SK-N-SH treated with all-trans-retinoic acid at 6 μM for 48 hours (cell line): ENCODE results near the gene UHRF2.

Experiments used
- ATAC-seq: fragments of 200-7000 bp; cut with Tn5 transposase; 3 replicates; pipeline ENCODE4 v1.9.1; 2020; ENCODE audit warnings: mild to moderate bottlenecking, moderate library complexity
- ARNTL ChIP-seq: fragments of 450-650 bp; formaldehyde crosslinking; IDR thresholded peaks from 2 replicates; pipeline ENCODE4 v1.5.0; 2020; ENCODE audit warnings: low read depth, mild to moderate bottlenecking, moderate library complexity, borderline replicate concordance
- BACH2 ChIP-seq: fragments of 250-450 bp; sonication (Bioruptor Pico); IDR thresholded peaks from 2 replicates; pipeline ENCODE4 v1.9.0; 2021; ENCODE audit warnings: mild to moderate bottlenecking, borderline replicate concordance
- CSDC2 ChIP-seq: fragments of 250-450 bp; sonication (Bioruptor Pico); IDR thresholded peaks from 2 replicates; pipeline ENCODE4 v1.5.0; 2020; ENCODE audit warnings: mild to moderate bottlenecking, moderate library complexity
- ESRRG ChIP-seq: fragments of 250-450 bp; sonication (Bioruptor Pico); IDR thresholded peaks from 2 replicates; pipeline ENCODE4 v1.6.1; 2021; ENCODE audit warnings: mild to moderate bottlenecking
- GLIS3 ChIP-seq: fragments of 250-450 bp; sonication (Bioruptor Pico); IDR thresholded peaks from 2 replicates; pipeline ENCODE4 v1.5.0; 2020; ENCODE audit warnings: mild to moderate bottlenecking, moderate library complexity
- ISL1 ChIP-seq: fragments of 250-450 bp; sonication (Bioruptor Pico); IDR thresholded peaks from 2 replicates; pipeline ENCODE4 v2.1.2; 2022; ENCODE audit warnings: mild to moderate bottlenecking, moderate library complexity
- OSR1 ChIP-seq: fragments of 250-450 bp; sonication (Bioruptor Pico); IDR thresholded peaks from 2 replicates; pipeline ENCODE4 v1.8.0; 2022; ENCODE audit warnings: moderate library complexity, mild to moderate bottlenecking, inconsistent platforms
- PPARA ChIP-seq: fragments of 250-450 bp; sonication (Bioruptor Pico); IDR thresholded peaks from 2 replicates; pipeline ENCODE4 v1.5.0; 2020; ENCODE audit warnings: mild to moderate bottlenecking, borderline replicate concordance
- RARB ChIP-seq: fragments of 250-450 bp; sonication (Bioruptor Pico); IDR thresholded peaks from 2 replicates; pipeline ENCODE4 v1.8.0; 2021; ENCODE audit warnings: mild to moderate bottlenecking, moderate library complexity
- SNAI2 ChIP-seq: fragments of 250-450 bp; sonication (Bioruptor Pico); IDR thresholded peaks from 2 replicates; pipeline ENCODE4 v1.5.0; 2020; ENCODE audit warnings: mild to moderate bottlenecking, moderate library complexity
- TCF4 ChIP-seq: fragments of 250-450 bp; sonication (Bioruptor Pico); IDR thresholded peaks from 2 replicates; pipeline ENCODE4 v1.8.0; 2021; ENCODE audit warnings: mild to moderate bottlenecking, moderate library complexity, borderline replicate concordance
- TOX ChIP-seq: fragments of 250-450 bp; sonication (Bioruptor Pico); IDR thresholded peaks from 2 replicates; pipeline ENCODE4 v1.8.0; 2021; ENCODE audit warnings: mild to moderate bottlenecking, moderate library complexity, borderline replicate concordance
- ZC3H10 ChIP-seq: fragments of 250-450 bp; sonication (Bioruptor Pico); IDR thresholded peaks from 2 replicates; pipeline ENCODE4 v1.5.1; 2021; ENCODE audit warnings: mild to moderate bottlenecking, moderate library complexity
- ZFP3 ChIP-seq: fragments of 250-450 bp; sonication (Bioruptor Pico); IDR thresholded peaks from 2 replicates; pipeline ENCODE4 v1.5.0; 2020; ENCODE audit warnings: mild to moderate bottlenecking, moderate library complexity
- ZFP30 ChIP-seq: fragments of 450-650 bp; formaldehyde crosslinking; IDR thresholded peaks from 2 replicates; pipeline ENCODE4 v1.5.0; 2022; ENCODE audit warnings: mild to moderate bottlenecking, moderate library complexity
- ZNF70 ChIP-seq: fragments of 450-650 bp; formaldehyde crosslinking; IDR thresholded peaks from 2 replicates; pipeline ENCODE4 v1.5.0; 2020; ENCODE audit warnings: mild to moderate bottlenecking, moderate library complexity
- ZNF8 ChIP-seq: fragments of 450-650 bp; formaldehyde crosslinking; IDR thresholded peaks from 2 replicates; pipeline ENCODE4 v1.5.0; 2020; ENCODE audit warnings: mild to moderate bottlenecking, moderate library complexity
- TF ChIP-seq, protein P1 (sequence below): fragments of 250-450 bp; sonication (Bioruptor Pico); IDR thresholded peaks from 2 replicates; pipeline ENCODE4 v1.5.1; 2021; ENCODE audit warnings: mild to moderate bottlenecking, moderate library complexity
- TF ChIP-seq, protein P2 (sequence below): fragments of 250-450 bp; sonication (Bioruptor Pico); IDR thresholded peaks from 2 replicates; pipeline ENCODE4 v1.5.0; 2020; ENCODE audit warnings: mild to moderate bottlenecking, moderate library complexity
- TF ChIP-seq, protein P3 (sequence below): fragments of 250-450 bp; sonication (Bioruptor Pico); IDR thresholded peaks from 2 replicates; pipeline ENCODE4 v1.8.0; 2020; ENCODE audit warnings: mild to moderate bottlenecking, moderate library complexity, borderline replicate concordance
- TF ChIP-seq, protein P4 (sequence below): fragments of 250-450 bp; sonication (Bioruptor Pico); IDR thresholded peaks from 2 replicates; pipeline ENCODE4 v1.8.0; 2021; ENCODE audit warnings: low read depth, mild to moderate bottlenecking, moderate library complexity, borderline replicate concordance
- TF ChIP-seq, protein P5 (sequence below): fragments of 250-450 bp; sonication (Bioruptor Pico); IDR thresholded peaks from 2 replicates; pipeline ENCODE4 v1.5.1; 2020; ENCODE audit warnings: low read depth, mild to moderate bottlenecking, moderate library complexity

UHRF2 gene

DNA sequence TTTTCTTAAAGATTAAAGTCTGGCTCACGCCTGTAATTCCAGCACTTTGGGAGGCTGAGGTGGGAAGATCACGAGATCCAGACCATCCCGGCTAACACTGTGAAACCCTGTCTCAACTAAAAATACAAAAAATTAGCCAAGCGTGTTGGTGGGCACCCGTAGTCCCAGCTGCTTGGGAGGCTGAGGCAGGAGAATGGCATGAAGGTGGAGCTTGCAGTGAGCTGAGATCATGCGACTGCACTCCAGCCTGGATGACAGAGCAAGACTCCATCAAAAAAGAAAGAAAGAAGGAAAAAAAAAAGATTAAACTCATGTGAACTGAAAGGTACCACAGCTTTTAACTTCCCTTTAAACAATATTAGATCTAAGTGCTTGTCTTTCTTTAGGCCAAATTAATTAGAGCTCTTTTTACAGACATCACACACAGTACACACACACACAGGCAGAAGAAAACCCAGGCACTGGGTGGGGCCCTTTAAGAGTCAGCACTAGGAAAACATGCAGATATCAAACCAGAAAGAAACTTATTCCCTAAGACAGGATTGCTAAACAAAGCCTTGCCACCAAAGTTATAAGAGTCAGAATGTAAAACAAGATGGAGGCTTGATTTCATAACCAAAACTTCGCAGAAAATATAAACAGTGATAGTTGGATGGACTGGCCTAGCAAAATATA lies 29.3 kb upstream of the UHRF2 start:
- ATAC-seq = peak; percentile 61; the same call in 2 of the 3 replicates
- TF ChIP-seq ESRRG (CRISPR knock-in tag) = no peak
- no peak for TF ChIP-seq ARNTL (CRISPR knock-in tag)
- no peak for TF ChIP-seq ZNF8 (CRISPR knock-in tag)
- TF ChIP-seq GLIS3 = no peak
- no peak for TF ChIP-seq OSR1 (CRISPR knock-in tag)
- TF ChIP-seq, protein P1, sequence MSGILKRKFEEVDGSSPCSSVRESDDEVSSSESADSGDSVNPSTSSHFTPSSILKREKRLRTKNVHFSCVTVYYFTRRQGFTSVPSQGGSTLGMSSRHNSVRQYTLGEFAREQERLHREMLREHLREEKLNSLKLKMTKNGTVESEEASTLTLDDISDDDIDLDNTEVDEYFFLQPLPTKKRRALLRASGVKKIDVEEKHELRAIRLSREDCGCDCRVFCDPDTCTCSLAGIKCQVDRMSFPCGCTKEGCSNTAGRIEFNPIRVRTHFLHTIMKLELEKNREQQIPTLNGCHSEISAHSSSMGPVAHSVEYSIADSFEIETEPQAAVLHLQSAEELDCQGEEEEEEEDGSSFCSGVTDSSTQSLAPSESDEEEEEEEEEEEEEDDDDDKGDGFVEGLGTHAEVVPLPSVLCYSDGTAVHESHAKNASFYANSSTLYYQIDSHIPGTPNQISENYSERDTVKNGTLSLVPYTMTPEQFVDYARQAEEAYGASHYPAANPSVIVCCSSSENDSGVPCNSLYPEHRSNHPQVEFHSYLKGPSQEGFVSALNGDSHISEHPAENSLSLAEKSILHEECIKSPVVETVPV (CRISPR knock-in tag) = no peak
- TF ChIP-seq SNAI2 = no peak
- TF ChIP-seq, protein P2, sequence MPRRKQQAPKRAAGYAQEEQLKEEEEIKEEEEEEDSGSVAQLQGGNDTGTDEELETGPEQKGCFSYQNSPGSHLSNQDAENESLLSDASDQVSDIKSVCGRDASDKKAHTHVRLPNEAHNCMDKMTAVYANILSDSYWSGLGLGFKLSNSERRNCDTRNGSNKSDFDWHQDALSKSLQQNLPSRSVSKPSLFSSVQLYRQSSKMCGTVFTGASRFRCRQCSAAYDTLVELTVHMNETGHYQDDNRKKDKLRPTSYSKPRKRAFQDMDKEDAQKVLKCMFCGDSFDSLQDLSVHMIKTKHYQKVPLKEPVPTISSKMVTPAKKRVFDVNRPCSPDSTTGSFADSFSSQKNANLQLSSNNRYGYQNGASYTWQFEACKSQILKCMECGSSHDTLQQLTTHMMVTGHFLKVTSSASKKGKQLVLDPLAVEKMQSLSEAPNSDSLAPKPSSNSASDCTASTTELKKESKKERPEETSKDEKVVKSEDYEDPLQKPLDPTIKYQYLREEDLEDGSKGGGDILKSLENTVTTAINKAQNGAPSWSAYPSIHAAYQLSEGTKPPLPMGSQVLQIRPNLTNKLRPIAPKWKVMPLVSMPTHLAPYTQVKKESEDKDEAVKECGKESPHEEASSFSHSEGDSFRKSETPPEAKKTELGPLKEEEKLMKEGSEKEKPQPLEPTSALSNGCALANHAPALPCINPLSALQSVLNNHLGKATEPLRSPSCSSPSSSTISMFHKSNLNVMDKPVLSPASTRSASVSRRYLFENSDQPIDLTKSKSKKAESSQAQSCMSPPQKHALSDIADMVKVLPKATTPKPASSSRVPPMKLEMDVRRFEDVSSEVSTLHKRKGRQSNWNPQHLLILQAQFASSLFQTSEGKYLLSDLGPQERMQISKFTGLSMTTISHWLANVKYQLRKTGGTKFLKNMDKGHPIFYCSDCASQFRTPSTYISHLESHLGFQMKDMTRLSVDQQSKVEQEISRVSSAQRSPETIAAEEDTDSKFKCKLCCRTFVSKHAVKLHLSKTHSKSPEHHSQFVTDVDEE = no peak
- no peak for TF ChIP-seq BACH2 (CRISPR knock-in tag)
- no peak for TF ChIP-seq CSDC2 (CRISPR knock-in tag)

DNA sequence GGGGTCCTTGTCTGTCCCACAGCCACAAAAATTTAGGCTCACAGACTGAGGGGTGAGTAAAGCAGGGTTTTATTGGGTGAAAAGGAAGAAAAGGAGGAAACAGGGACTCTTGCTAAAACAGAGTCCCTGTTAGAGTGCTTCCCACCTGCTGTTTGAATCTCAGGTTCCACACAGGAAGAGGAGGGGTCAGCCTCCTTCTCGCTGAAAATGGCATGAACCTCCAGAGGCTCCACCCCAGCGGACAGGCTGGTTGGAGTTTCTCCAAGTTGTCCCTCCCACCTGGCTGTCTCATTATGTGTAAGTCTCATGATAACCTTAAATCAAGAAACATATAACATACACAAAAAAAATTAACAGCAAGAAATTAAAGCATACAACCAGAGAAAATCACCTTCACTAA lies 28.3 kb upstream of the UHRF2 start:
- TF ChIP-seq TCF4 (CRISPR knock-in tag) = no peak
- TF ChIP-seq GLIS3 = no peak
- no peak for TF ChIP-seq ZNF8 (CRISPR knock-in tag)
- TF ChIP-seq BACH2 (CRISPR knock-in tag) = no peak
- TF ChIP-seq, protein P3, sequence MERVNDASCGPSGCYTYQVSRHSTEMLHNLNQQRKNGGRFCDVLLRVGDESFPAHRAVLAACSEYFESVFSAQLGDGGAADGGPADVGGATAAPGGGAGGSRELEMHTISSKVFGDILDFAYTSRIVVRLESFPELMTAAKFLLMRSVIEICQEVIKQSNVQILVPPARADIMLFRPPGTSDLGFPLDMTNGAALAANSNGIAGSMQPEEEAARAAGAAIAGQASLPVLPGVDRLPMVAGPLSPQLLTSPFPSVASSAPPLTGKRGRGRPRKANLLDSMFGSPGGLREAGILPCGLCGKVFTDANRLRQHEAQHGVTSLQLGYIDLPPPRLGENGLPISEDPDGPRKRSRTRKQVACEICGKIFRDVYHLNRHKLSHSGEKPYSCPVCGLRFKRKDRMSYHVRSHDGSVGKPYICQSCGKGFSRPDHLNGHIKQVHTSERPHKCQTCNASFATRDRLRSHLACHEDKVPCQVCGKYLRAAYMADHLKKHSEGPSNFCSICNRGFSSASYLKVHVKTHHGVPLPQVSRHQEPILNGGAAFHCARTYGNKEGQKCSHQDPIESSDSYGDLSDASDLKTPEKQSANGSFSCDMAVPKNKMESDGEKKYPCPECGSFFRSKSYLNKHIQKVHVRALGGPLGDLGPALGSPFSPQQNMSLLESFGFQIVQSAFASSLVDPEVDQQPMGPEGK = no peak
- TF ChIP-seq, all 23 proteins: peak for 0
- ATAC-seq = no peak

DNA sequence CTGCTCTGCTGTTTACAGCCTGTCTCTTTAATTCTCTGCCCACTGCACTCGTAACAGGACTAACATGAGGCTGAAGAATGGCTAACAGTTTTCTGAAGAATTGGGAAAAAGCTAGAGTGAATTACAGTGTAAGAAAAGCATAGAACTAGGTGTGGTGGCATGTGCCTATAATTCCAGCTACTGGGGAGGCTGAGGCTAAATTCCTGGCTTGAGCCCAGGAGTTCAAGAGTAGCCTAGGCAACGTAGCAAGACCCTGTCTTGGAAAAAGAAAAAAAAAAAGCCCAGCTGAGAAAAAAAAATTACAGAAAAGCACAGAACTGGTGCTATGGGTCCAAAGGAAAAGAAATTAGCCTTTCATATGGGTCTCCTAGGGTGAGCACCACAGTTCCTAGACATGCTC lies 13.9 kb upstream of the UHRF2 start:
- TF ChIP-seq SNAI2 (no peak), ZC3H10 (CRISPR knock-in tag) (no peak)
- TF ChIP-seq, protein P4, sequence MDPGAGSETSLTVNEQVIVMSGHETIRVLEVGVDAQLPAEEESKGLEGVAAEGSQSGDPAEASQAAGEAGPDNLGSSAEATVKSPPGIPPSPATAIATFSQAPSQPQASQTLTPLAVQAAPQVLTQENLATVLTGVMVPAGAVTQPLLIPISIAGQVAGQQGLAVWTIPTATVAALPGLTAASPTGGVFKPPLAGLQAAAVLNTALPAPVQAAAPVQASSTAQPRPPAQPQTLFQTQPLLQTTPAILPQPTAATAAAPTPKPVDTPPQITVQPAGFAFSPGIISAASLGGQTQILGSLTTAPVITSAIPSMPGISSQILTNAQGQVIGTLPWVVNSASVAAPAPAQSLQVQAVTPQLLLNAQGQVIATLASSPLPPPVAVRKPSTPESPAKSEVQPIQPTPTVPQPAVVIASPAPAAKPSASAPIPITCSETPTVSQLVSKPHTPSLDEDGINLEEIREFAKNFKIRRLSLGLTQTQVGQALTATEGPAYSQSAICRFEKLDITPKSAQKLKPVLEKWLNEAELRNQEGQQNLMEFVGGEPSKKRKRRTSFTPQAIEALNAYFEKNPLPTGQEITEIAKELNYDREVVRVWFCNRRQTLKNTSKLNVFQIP (CRISPR knock-in tag) = no peak
- TF ChIP-seq, all 23 proteins: peak for 0
- no peak for ATAC-seq

DNA sequence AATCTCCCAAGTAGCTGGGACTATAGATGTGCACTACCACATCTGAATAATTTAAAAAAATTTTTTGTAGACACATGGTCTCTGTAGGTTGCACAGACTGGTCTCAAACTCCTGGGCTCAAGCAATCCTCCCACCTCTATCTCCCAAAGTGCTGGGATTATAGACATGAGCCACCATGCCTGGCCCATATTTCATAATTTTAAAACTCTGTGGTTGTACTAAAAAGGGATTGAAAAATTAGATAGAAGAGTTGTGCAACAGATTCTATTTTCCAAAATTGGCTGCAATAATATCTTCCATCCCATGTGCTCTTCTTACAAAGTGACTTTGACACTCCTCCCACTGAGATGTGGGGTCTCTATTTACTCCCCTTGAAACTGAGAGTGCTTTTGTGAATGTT lies 7.6 kb upstream of the UHRF2 start:
- TF ChIP-seq BACH2 (CRISPR knock-in tag) = no peak
- no peak for TF ChIP-seq ZFP3 (CRISPR knock-in tag)
- no peak for TF ChIP-seq SNAI2
- no peak for ATAC-seq

DNA sequence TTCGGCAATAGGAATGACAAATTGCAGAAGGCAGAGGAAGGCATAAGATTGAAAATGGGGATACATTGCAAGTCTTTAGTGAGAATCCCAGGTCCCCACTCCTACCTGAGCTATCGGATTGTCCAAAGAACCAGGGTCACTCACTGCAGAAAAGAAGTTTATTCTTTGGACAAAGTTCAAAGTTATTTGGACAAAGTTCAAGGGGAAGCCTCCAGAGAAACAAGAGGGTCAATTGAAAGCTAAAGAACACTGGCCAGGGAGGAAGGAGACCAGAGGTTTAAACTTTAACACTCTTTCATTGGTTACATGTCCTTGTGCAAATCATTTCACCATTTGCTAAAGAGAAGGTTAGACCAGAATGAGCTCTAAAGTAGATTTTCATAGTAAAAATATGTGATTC lies 5.2 kb upstream of the UHRF2 start:
- no peak for TF ChIP-seq ZFP30 (CRISPR knock-in tag)
- no peak for TF ChIP-seq RARB (CRISPR knock-in tag)
- ATAC-seq = no peak

DNA sequence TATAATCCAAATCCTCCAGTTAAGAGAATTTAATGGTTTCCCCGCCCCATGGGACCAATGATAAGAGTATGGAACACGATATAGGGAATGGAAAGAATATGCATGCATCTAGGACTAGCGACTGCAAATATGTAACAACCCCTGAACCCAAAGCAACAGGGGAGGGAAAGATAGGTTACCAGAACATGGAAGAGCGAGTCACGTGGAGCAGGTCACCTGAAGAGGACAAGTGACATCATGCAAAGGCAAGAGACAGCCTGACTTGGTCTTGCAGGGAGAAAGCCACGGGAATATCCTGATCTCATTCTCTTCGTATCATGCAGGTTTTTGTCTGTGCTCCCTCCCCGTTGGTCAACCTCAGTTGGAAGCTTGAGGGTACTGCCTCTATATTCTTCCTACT lies 4.7 kb upstream of the UHRF2 start:
- ATAC-seq = no peak
- TF ChIP-seq TOX = no peak
- TF ChIP-seq ISL1 = no peak
- TF ChIP-seq CSDC2 (CRISPR knock-in tag) = no peak
- TF ChIP-seq ZNF70 = no peak
- TF ChIP-seq ZFP30 (CRISPR knock-in tag) = no peak
- TF ChIP-seq ARNTL (CRISPR knock-in tag) = no peak
- no peak for TF ChIP-seq ZNF8 (CRISPR knock-in tag)
- TF ChIP-seq, protein P5, sequence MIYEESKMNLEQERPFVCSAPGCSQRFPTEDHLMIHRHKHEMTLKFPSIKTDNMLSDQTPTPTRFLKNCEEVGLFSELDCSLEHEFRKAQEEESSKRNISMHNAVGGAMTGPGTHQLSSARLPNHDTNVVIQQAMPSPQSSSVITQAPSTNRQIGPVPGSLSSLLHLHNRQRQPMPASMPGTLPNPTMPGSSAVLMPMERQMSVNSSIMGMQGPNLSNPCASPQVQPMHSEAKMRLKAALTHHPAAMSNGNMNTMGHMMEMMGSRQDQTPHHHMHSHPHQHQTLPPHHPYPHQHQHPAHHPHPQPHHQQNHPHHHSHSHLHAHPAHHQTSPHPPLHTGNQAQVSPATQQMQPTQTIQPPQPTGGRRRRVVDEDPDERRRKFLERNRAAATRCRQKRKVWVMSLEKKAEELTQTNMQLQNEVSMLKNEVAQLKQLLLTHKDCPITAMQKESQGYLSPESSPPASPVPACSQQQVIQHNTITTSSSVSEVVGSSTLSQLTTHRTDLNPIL (CRISPR knock-in tag) = no peak
- TF ChIP-seq PPARA (CRISPR knock-in tag) = no peak
- no peak for TF ChIP-seq RARB (CRISPR knock-in tag)
- TF ChIP-seq ZC3H10 (CRISPR knock-in tag) = no peak
- no peak for TF ChIP-seq SNAI2
- TF ChIP-seq, protein P1 (CRISPR knock-in tag) = no peak
